Measurements from ENCODE around the gene LIPA. TPM values are rescaled to one million over a fixed set of nuclear protein-coding genes. Genes with fewer than 3 reads are reported as not detected.

The LIPA gene
- total RNA-seq, 1 experiment from 2014 or later: 47.3 TPM

DNA sequence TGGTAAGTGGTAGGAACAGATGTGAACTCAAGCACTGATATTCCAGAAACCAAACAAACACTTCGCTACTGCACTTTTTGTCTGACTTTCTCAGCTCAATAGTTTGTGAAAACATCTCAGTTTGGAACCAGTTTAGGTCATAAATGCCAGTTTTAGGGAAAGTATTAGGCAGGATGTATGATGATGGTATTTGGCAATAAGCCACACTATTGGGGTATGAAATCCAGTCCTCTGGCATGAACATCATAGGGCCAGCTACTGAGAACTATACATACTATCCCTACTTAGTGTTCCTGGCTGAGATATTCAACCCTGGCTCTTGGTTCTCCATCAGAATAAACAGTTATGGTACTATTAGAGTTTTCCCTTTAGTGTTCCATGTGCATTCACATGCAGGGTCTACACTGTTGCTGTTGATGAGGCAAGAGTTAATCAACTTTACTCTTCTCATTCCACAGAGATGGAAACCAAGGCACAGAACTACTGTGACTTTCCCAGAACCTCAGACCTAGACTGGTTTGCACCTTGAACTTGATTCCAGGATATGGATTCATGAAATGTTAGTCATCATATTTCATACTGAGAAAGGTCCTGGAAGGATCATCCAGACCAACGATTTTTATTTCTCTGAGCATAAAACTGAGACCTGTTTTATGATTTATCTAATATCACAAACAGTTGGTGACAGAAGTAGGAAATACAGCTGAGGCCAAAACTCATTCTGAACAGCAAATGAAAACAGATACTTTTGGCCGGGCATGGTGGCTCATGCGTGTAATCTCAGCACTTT lies 30.2 kb upstream of the LIPA start:
- Mint-ChIP-seq H3K4me3 (no peak overlapping the region), H3K9me3 (peaks cover 18% of the 10 kb centered on the region), H3K4me1 (peaks cover 23% of the 10 kb centered on the region), H3K27me3 (ENCODE audit: low read depth) (no peaks in the 10 kb centered on the region), H3K27ac (no peak overlapping the region), H3K36me3 (peaks cover 18% of the 10 kb centered on the region)
- ATAC-seq (no peak), DNase-seq (ENCODE audit: low spot score) (no peak)
- TF ChIP-seq, protein P1, sequence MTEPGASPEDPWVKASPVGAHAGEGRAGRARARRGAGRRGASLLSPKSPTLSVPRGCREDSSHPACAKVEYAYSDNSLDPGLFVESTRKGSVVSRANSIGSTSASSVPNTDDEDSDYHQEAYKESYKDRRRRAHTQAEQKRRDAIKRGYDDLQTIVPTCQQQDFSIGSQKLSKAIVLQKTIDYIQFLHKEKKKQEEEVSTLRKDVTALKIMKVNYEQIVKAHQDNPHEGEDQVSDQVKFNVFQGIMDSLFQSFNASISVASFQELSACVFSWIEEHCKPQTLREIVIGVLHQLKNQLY (CRISPR knock-in tag; IDR thresholded peaks at IDR 0.05): no peak
- no peak for TF ChIP-seq NR3C1 (CRISPR knock-in tag; conservative IDR thresholded peaks at IDR 0.05; ENCODE audit: low read depth)
- TF ChIP-seq, protein P2, sequence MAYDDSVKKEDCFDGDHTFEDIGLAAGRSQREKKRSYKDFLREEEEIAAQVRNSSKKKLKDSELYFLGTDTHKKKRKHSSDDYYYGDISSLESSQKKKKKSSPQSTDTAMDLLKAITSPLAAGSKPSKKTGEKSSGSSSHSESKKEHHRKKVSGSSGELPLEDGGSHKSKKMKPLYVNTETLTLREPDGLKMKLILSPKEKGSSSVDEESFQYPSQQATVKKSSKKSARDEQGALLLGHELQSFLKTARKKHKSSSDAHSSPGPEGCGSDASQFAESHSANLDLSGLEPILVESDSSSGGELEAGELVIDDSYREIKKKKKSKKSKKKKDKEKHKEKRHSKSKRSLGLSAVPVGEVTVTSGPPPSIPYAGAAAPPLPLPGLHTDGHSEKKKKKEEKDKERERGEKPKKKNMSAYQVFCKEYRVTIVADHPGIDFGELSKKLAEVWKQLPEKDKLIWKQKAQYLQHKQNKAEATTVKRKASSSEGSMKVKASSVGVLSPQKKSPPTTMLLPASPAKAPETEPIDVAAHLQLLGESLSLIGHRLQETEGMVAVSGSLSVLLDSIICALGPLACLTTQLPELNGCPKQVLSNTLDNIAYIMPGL (CRISPR knock-in tag; IDR thresholded peaks at IDR 0.05): no peak
- no peak for TF ChIP-seq CBFB (CRISPR knock-in tag; IDR thresholded peaks at IDR 0.05; ENCODE audit: low read depth)
- TF ChIP-seq, protein P3, sequence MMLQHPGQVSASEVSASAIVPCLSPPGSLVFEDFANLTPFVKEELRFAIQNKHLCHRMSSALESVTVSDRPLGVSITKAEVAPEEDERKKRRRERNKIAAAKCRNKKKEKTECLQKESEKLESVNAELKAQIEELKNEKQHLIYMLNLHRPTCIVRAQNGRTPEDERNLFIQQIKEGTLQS (CRISPR knock-in tag; conservative IDR thresholded peaks at IDR 0.05): no peak
- TF ChIP-seq, protein P4, sequence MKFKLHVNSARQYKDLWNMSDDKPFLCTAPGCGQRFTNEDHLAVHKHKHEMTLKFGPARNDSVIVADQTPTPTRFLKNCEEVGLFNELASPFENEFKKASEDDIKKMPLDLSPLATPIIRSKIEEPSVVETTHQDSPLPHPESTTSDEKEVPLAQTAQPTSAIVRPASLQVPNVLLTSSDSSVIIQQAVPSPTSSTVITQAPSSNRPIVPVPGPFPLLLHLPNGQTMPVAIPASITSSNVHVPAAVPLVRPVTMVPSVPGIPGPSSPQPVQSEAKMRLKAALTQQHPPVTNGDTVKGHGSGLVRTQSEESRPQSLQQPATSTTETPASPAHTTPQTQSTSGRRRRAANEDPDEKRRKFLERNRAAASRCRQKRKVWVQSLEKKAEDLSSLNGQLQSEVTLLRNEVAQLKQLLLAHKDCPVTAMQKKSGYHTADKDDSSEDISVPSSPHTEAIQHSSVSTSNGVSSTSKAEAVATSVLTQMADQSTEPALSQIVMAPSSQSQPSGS (CRISPR knock-in tag; IDR thresholded peaks at IDR 0.05; ENCODE audit: borderline replicate concordance, low read depth): no peak
- TF ChIP-seq ZNF121 (CRISPR knock-in tag; IDR thresholded peaks at IDR 0.05): no peak
- POLR2A ChIA-PET: no interaction called here
- CTCF ChIA-PET: interaction anchor here (1.2 kb wide), 1 partner anchor 71 kb away, joined by 3 read pairs; no protein-coding TSS in a partner anchor

DNA sequence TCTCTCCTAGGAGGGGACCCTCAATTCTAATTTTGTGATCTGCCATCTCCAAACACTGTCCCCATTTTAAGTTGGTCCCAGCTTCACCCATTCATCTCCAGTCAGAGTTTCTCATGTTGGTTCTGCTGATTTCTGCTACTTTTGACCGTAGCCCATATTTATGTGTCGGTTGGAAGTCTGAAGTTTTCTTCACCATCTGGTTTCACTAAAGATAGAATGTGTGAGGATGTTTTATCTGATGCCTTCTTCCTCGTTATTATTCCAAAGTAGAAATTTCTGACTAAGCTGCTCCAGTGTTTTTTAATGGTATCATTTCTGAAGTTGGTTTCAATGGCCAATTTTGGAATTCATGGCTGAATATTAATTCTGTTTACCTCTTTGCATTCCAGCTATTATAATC lies 28.9 kb upstream of the LIPA start:
- no peak for ATAC-seq
- CTCF ChIA-PET: interaction anchor here (0.6 to 1.2 kb wide), 2 partner anchors 72 to 112 kb away, joined by 3 read pairs; partner anchors contain the start of gene IFIT1
- no peak for DNase-seq (ENCODE audit: low spot score)

DNA sequence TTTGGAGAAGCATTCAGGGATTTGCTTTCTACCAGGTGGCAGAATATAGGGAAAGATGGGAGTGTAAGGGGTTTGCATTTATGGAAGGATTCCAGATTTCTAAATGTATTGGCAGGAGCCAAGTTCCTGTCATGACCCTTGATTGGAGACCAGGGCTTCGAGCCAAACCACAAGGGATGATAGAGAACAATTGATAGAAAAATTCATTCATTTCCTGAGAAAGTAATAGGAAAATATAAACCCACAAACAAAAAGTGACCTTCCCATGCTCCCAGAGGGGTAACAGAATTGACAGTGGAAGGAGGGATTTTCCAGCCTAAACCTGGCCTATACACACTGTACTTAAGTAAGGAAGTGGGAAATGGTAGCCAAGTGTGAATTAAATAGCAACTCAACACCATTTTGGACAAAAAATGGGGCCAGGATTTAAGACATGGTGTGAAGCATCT lies 27.9 kb upstream of the LIPA start:
- ATAC-seq: no peak
- no peak overlapping the region for H3K27ac Mint-ChIP-seq
- no peak overlapping the region for H3K4me3 Mint-ChIP-seq
- no peaks in the 10 kb centered on the region for H3K27me3 Mint-ChIP-seq (ENCODE audit: low read depth)
- H3K36me3 Mint-ChIP-seq: no peaks in the 10 kb centered on the region
- CTCF ChIA-PET: no interaction called here
- POLR2A ChIA-PET: no interaction called here
- H3K9me3 Mint-ChIP-seq: no peaks in the 10 kb centered on the region
- no peak for DNase-seq (ENCODE audit: low spot score)
- H3K4me1 Mint-ChIP-seq: peaks cover 14% of the 10 kb centered on the region
- TF ChIP-seq, protein P5, sequence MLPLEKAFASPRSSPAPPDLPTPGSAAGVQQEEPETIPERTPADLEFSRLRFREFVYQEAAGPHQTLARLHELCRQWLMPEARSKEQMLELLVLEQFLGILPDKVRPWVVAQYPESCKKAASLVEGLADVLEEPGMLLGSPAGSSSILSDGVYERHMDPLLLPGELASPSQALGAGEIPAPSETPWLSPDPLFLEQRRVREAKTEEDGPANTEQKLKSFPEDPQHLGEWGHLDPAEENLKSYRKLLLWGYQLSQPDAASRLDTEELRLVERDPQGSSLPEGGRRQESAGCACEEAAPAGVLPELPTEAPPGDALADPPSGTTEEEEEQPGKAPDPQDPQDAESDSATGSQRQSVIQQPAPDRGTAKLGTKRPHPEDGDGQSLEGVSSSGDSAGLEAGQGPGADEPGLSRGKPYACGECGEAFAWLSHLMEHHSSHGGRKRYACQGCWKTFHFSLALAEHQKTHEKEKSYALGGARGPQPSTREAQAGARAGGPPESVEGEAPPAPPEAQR (CRISPR knock-in tag; IDR thresholded peaks at IDR 0.05): no peak
- TF ChIP-seq GABPB1 (CRISPR knock-in tag; IDR thresholded peaks at IDR 0.05): no peak
- no peak for TF ChIP-seq ELF4 (CRISPR knock-in tag; IDR thresholded peaks at IDR 0.05; ENCODE audit: low read depth)
- no peak for TF ChIP-seq FOXP1 (CRISPR knock-in tag; IDR thresholded peaks at IDR 0.05; ENCODE audit: borderline replicate concordance)
- TF ChIP-seq, protein P3 (CRISPR knock-in tag; conservative IDR thresholded peaks at IDR 0.05): no peak
- TF ChIP-seq TCF7 (CRISPR knock-in tag; IDR thresholded peaks at IDR 0.05; ENCODE audit: low read depth): no peak
- TF ChIP-seq ZBTB21 (CRISPR knock-in tag; IDR thresholded peaks at IDR 0.05; ENCODE audit: borderline replicate concordance): no peak
- TF ChIP-seq SP1 (CRISPR knock-in tag; conservative IDR thresholded peaks at IDR 0.05): no peak
- TF ChIP-seq, protein P6, sequence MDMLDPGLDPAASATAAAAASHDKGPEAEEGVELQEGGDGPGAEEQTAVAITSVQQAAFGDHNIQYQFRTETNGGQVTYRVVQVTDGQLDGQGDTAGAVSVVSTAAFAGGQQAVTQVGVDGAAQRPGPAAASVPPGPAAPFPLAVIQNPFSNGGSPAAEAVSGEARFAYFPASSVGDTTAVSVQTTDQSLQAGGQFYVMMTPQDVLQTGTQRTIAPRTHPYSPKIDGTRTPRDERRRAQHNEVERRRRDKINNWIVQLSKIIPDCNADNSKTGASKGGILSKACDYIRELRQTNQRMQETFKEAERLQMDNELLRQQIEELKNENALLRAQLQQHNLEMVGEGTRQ (CRISPR knock-in tag; IDR thresholded peaks at IDR 0.05): no peak
- TF ChIP-seq SOX15 (CRISPR knock-in tag; IDR thresholded peaks at IDR 0.05): no peak
- TF ChIP-seq GRHL2 (CRISPR knock-in tag; IDR thresholded peaks at IDR 0.05; ENCODE audit: insufficient replicate concordance, severe bottlenecking): no peak
- TF ChIP-seq MYBL2 (CRISPR knock-in tag; IDR thresholded peaks at IDR 0.05): no peak
- TF ChIP-seq ZNF396 (CRISPR knock-in tag; IDR thresholded peaks at IDR 0.05; ENCODE audit: borderline replicate concordance): no peak

More for the DNA sequence above, 28.9 kb upstream of the LIPA start:
- no peak overlapping the region for H3K4me3 Mint-ChIP-seq
- no peak overlapping the region for H3K27ac Mint-ChIP-seq
- TF ChIP-seq, protein P7, sequence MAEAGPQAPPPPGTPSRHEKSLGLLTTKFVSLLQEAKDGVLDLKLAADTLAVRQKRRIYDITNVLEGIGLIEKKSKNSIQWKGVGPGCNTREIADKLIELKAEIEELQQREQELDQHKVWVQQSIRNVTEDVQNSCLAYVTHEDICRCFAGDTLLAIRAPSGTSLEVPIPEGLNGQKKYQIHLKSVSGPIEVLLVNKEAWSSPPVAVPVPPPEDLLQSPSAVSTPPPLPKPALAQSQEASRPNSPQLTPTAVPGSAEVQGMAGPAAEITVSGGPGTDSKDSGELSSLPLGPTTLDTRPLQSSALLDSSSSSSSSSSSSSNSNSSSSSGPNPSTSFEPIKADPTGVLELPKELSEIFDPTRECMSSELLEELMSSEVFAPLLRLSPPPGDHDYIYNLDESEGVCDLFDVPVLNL (CRISPR knock-in tag; IDR thresholded peaks at IDR 0.05; ENCODE audit: borderline replicate concordance, low read depth): no peak
- TF ChIP-seq JUN (CRISPR knock-in tag; IDR thresholded peaks at IDR 0.05) (no peak), ZNF317 (CRISPR knock-in tag; IDR thresholded peaks at IDR 0.05; ENCODE audit: borderline replicate concordance, low read depth) (no peak)
- peaks cover 6% of the 10 kb centered on the region for H3K36me3 Mint-ChIP-seq
- peaks cover 23% of the 10 kb centered on the region for H3K4me1 Mint-ChIP-seq
- peaks cover 6% of the 10 kb centered on the region for H3K9me3 Mint-ChIP-seq
- H3K27me3 Mint-ChIP-seq (ENCODE audit: low read depth): no peaks in the 10 kb centered on the region
- POLR2A ChIA-PET: no interaction called here
